ENCODE data around the gene TEX22.
A peak's percentile ranks its signal among the peaks of the same experiment; 100 is the strongest.

TEX22 gene

GRCh38 chr14:105439710-105440553, 41.6 kb downstream of the TEX22 start:
- no peak for DNase-seq (ENCODE audit: low spot score)

- no peak for DNase-seq (ENCODE audit: low spot score)
These were observed 42.2 kb downstream of the TEX22 start for GRCh38 chr14:105440554-105440900.

- DNase-seq (ENCODE audit: low spot score) = no peak
These were observed 42.7 kb downstream of the TEX22 start for GRCh38 chr14:105440992-105441391.

- no peak for DNase-seq (ENCODE audit: low spot score)
These were observed 43.8 kb downstream of the TEX22 start for GRCh38 chr14:105442125-105442524.

- no peak for DNase-seq (ENCODE audit: low spot score)
These were observed 44.5 kb downstream of the TEX22 start for GRCh38 chr14:105442834-105443233.

GRCh38 chr14:105444859-105445258, 46.5 kb downstream of the TEX22 start:
- no peak for DNase-seq (ENCODE audit: low spot score)

- no peak for DNase-seq (ENCODE audit: low spot score)
These were observed 47.0 kb downstream of the TEX22 start for GRCh38 chr14:105445290-105445689.

GRCh38 chr14:105445901-105446845, 47.8 kb downstream of the TEX22 start:
- no peak for DNase-seq (ENCODE audit: low spot score)

- DNase-seq (ENCODE audit: low spot score) = no peak
These were observed 48.6 kb downstream of the TEX22 start for GRCh38 chr14:105446971-105447370.

- DNase-seq (ENCODE audit: low spot score) = no peak
These were observed 49.6 kb downstream of the TEX22 start for GRCh38 chr14:105447651-105448640.

GRCh38 chr14:105448706-105449111, 50.4 kb downstream of the TEX22 start:
- DNase-seq (ENCODE audit: low spot score) = peak; percentile 72

GRCh38 chr14:105449276-105450122, 51.2 kb downstream of the TEX22 start:
- no peak for DNase-seq (ENCODE audit: low spot score)

GRCh38 chr14:105450123-105450505, 51.8 kb downstream of the TEX22 start:
- DNase-seq (ENCODE audit: low spot score) = no peak

- DNase-seq (ENCODE audit: low spot score) = no peak
These were observed 52.8 kb downstream of the TEX22 start for GRCh38 chr14:105450864-105451720.

GRCh38 chr14:105452963-105453362, 54.6 kb downstream of the TEX22 start:
- no peak for DNase-seq (ENCODE audit: low spot score)

- DNase-seq (ENCODE audit: low spot score) = no peak
These were observed 55.5 kb downstream of the TEX22 start for GRCh38 chr14:105453847-105454246.

- no peak for DNase-seq (ENCODE audit: low spot score)
These were observed 56.8 kb downstream of the TEX22 start for GRCh38 chr14:105455086-105455640.

GRCh38 chr14:105455766-105456660, 57.7 kb downstream of the TEX22 start:
- DNase-seq (ENCODE audit: low spot score) = no peak
